Activated naive CD4-positive, alpha-beta T cell treated with anti-CD3 and anti-CD28 coated beads for 36 hours (primary cell): ENCODE results near the gene SMPD3. TPM values are rescaled to one million over a fixed set of nuclear protein-coding genes. Genes with fewer than 3 reads are reported as not detected.
A peak's percentile ranks its signal among the peaks of the same experiment; 100 is the strongest.

Experiments used
- CTCF ChIA-PET: fragments of 350-600 bp; sonication (Branson Sonifier 250); formaldehyde crosslinking; loops from one replicate; lab custom pipeline; 2021; ENCODE audit warnings: antibody characterized with exemption; lab: Charles Lee
- DNase-seq: peaks from one replicate; pipeline ENCODE4 v3.0.0-alpha.2; 2020
- H3K27ac Mint-ChIP-seq: one replicate; pipeline ENCODE4 v1.8.0; 2021; ENCODE audit warnings: mild to moderate bottlenecking, mixed read lengths
- H3K27me3 Mint-ChIP-seq: one replicate; pipeline ENCODE4 v1.8.0; 2021; ENCODE audit warnings: low read depth, mixed read lengths
- H3K36me3 Mint-ChIP-seq: one replicate; pipeline ENCODE4 v1.8.0; 2021; ENCODE audit warnings: low read depth, mixed read lengths
- H3K4me1 Mint-ChIP-seq: one replicate; pipeline ENCODE4 v1.8.0; 2021; ENCODE audit warnings: low read depth, mixed read lengths
- H3K4me3 Mint-ChIP-seq: one replicate; pipeline ENCODE4 v1.8.0; 2021; ENCODE audit warnings: mild to moderate bottlenecking, moderate library complexity, mixed read lengths
- H3K9me3 Mint-ChIP-seq: one replicate; pipeline ENCODE4 v1.8.0; 2021; ENCODE audit warnings: mixed read lengths
- intact Hi-C: fragments of 100-400 bp; cut with micrococcal nuclease; formaldehyde crosslinking; loops from one replicate; pipeline ENCODE4 v1.15.1; 2023
- total RNA-seq, 2 experiments: library from RNA; stranded (reverse); gene quantifications; one replicate each; pipeline ENCODE4 v1.2.3, GENCODE V29; 2021

The SMPD3 gene
- total RNA-seq, 2 experiments from 2014 or later, result 0.40 to 0.67 TPM

DNA sequence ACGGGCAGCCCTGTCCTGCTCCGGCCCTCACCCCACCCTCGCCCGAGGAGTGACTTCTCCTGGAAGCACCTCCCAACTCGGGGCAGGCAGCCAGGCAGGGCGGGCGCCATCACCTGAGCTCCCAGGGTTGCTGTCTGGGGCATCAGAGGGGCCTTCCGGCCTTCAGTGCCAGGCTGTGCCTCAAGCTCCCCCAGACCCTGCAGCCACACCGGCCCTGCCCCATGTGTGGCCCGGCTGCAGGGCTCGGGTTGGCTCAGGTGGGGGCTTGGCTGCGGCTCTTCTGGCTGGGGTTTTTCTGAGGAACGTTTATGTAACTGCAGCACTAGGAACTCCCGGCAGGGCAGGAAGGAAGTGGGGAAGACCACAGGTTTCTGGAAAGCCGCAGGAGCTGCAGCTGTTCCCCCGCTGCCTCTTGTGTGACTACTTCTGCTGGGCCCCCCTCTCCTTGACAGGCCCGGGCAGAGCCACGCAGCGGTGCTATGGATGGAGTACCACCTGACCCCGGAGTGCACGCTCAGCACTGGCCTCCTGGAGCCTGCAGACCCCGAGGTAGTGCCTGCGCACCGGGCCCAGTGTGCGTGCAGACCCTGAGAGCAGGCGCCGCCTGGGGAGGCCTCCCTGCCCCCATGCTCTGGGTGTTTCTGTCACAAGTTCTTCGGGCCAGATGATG, 91.9 kb downstream of the SMPD3 start:
- no peaks in the 10 kb centered on the region for H3K27me3 Mint-ChIP-seq
- peaks cover 40% of the 10 kb centered on the region for H3K36me3 Mint-ChIP-seq

DNA sequence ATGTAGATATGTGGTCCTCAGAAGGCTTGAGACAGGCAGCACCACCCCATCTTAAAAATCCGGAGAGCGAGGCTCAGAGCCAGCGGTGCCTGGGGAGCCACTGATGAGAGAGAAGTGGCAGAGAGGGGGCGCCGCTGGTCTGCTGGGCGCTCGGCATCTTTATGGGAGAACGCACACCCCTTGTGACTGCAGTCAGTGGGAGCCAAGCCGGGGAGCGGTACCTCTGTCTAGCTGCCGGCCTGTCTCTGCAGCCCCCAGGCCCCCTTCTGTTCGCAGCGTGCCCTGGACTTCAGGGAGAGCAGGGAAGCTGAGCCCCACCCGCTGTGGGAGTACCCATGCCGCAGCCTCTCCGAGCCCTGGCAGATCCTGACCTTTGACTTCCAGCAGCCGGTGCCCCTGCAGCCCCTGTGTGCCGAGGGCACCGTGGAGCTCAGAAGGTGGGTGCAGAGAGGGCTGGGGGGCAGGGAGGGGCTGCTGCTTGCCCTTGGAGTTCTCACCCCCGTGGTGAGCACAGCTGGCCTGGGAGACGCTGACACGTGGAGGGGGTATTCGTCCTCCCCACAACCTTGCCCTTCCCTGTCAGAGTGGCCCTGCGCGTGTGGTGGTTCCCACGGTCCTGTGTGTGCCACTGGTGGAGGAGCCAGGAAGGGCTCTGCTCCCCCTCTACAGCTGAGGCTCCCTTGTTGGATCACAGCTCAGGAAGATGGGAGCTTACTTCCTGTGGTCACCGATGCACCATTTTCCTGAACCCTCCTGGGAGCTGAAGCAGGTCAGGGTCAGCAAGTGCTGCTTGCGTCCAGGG, 92.7 kb downstream of the SMPD3 start:
- DNase-seq, result peak; percentile 41
- no peaks in the 10 kb centered on the region for H3K27me3 Mint-ChIP-seq
- H3K4me3 Mint-ChIP-seq, result no peak overlapping the region
- no peaks in the 10 kb centered on the region for H3K9me3 Mint-ChIP-seq
- peaks cover 42% of the 10 kb centered on the region for H3K36me3 Mint-ChIP-seq
- intact Hi-C loops, result loop anchor here (1.0 kb wide), 1 partner anchor 91 kb away; the partner anchor contains the start of gene SLC7A6
- CTCF ChIA-PET, result interaction anchor here (0.7 to 3.2 kb wide), 11 partner anchors 9 to 172 kb away, joined by 3 to 18 read pairs (median 3); partner anchors contain the start of gene SLC7A6
- H3K27ac Mint-ChIP-seq, result no peak overlapping the region
- H3K4me1 Mint-ChIP-seq, result peaks cover 28% of the 10 kb centered on the region

More for the DNA sequence above, 91.9 kb downstream of the SMPD3 start:
- Mint-ChIP-seq H3K4me1 (peaks cover 28% of the 10 kb centered on the region), H3K4me3 (no peak overlapping the region), H3K27ac (peak overlapping the region; percentile 56), H3K9me3 (no peaks in the 10 kb centered on the region)
- intact Hi-C loops, result loop anchor here (1.0 kb wide), 1 partner anchor 92 kb away; the partner anchor contains the start of gene SLC7A6
- CTCF ChIA-PET, result interaction anchor here (0.6 to 3.2 kb wide), 11 partner anchors 8 to 172 kb away, joined by 3 to 18 read pairs (median 4); partner anchors contain the start of gene SLC7A6
- peak; percentile 86 for DNase-seq

DNA sequence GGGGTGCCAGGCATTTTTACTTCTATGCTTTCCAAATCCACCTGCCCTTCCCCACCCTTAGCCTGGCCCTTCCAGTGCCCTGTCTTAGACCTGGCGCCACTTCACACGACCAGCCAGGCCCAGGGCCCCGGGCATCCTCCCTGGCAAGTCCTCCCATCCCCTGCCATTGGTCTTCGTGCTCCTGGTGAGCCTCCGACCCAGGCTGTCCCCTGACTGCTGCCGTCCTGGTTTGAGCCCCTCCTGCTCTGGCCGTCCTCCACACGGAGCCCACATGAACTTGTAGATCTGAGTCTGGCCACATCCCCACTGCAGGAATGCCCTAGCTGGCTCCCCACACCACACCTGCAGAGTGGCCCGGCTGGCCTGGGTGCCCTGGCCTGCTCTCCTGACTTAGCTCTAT, 93.5 kb downstream of the SMPD3 start:
- Mint-ChIP-seq H3K9me3 (no peaks in the 10 kb centered on the region), H3K36me3 (peaks cover 42% of the 10 kb centered on the region), H3K27me3 (no peaks in the 10 kb centered on the region), H3K4me3 (no peak overlapping the region), H3K27ac (no peak overlapping the region), H3K4me1 (peaks cover 28% of the 10 kb centered on the region)
- CTCF ChIA-PET, result interaction anchor here (0.9 to 3.2 kb wide), 6 partner anchors 8 to 155 kb away, joined by 3 to 18 read pairs (median 3); partner anchors contain the start of gene SLC7A6
- intact Hi-C loops, result no loop called here
- no peak for DNase-seq

DNA sequence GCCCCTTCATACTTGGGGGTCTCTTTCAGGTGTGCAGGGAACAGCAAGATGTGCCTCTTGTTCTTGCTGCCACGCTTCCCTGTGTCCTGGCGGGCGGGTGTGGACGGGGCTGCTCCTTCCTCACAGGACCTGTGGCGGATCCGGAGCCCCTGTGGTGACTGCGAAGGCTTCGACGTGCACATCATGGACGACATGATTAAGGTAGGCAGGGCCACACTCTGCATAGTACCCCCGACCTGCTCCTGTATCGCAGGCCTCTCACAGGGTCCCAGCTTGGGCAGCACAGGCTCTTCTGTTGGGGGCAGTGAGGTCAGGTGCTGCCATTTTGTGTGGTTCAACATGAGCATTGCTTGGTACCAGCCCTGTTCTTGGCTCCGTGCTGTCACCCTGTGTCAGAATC, 94.9 kb downstream of the SMPD3 start:
- no peak for DNase-seq
- H3K36me3 Mint-ChIP-seq, result peaks cover 53% of the 10 kb centered on the region
- H3K27me3 Mint-ChIP-seq, result no peaks in the 10 kb centered on the region
- no peak overlapping the region for H3K4me3 Mint-ChIP-seq
- peaks cover 28% of the 10 kb centered on the region for H3K4me1 Mint-ChIP-seq
- no peaks in the 10 kb centered on the region for H3K9me3 Mint-ChIP-seq
- CTCF ChIA-PET, result interaction anchor here (0.5 to 1.2 kb wide), 3 partner anchors 13 to 154 kb away, joined by 3 to 4 read pairs (median 3); no protein-coding TSS in a partner anchor
- intact Hi-C loops, result no loop called here
- H3K27ac Mint-ChIP-seq, result no peak overlapping the region

DNA sequence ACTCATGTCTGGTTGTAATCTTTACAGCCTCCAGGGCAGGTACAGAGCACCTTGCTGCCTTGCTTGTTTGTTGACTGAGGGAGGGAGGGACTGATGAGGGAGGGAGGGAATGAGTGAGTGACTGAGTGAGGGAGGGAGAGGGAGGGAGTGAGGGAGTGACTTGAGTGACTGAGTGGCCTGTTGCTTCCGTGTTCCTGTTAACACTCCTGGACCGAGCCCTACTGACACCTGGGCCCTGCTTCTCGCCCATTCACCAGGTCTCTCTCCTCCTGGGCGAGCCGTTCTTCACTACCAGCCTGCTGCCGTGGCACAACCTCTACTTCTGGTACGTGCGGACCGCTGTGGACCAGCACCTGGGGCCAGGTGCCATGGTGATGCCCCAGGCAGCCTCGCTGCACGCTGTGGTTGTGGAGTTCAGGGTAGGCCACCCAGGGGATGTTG, 96.3 kb downstream of the SMPD3 start:
- no peak for DNase-seq
- H3K4me1 Mint-ChIP-seq, result peaks cover 26% of the 10 kb centered on the region
- H3K27ac Mint-ChIP-seq, result no peak overlapping the region
- H3K4me3 Mint-ChIP-seq, result no peak overlapping the region
- intact Hi-C loops, result no loop called here
- H3K36me3 Mint-ChIP-seq, result peaks cover 49% of the 10 kb centered on the region
- H3K27me3 Mint-ChIP-seq, result no peaks in the 10 kb centered on the region
- no peaks in the 10 kb centered on the region for H3K9me3 Mint-ChIP-seq
- CTCF ChIA-PET, result interaction anchor here (1.0 to 1.2 kb wide), 3 partner anchors 15 to 88 kb away, joined by 3 to 4 read pairs (median 3); partner anchors contain the start of gene SLC7A6

DNA sequence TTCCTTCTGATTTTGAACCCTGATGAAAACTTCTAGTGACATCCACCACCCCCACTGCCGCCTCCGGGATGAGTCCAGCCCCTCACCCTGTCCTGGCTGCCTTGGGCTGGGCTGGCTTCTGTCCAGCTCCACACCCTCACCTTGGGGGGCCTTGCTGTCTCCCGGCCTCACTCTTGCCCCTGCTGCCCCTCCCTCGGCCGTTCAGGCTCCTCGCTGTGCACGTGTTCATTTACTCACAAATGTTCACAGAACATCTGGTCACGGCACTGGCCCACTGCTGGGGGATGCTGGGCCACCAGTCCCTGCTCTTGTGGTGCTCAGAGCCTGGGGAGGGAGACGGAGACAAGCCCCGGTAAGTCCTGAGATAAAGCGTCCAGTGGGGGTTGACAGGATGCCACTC, 96.8 kb downstream of the SMPD3 start:
- intact Hi-C loops, result no loop called here
- peaks cover 50% of the 10 kb centered on the region for H3K36me3 Mint-ChIP-seq
- CTCF ChIA-PET, result interaction anchor here (1.2 kb wide), 1 partner anchor 87 kb away, joined by 4 read pairs; the partner anchor contains the start of gene SLC7A6
- H3K4me3 Mint-ChIP-seq, result no peak overlapping the region
- no peak overlapping the region for H3K27ac Mint-ChIP-seq
- DNase-seq, result no peak
- H3K27me3 Mint-ChIP-seq, result no peaks in the 10 kb centered on the region
- H3K4me1 Mint-ChIP-seq, result peaks cover 20% of the 10 kb centered on the region
- H3K9me3 Mint-ChIP-seq, result no peaks in the 10 kb centered on the region

DNA sequence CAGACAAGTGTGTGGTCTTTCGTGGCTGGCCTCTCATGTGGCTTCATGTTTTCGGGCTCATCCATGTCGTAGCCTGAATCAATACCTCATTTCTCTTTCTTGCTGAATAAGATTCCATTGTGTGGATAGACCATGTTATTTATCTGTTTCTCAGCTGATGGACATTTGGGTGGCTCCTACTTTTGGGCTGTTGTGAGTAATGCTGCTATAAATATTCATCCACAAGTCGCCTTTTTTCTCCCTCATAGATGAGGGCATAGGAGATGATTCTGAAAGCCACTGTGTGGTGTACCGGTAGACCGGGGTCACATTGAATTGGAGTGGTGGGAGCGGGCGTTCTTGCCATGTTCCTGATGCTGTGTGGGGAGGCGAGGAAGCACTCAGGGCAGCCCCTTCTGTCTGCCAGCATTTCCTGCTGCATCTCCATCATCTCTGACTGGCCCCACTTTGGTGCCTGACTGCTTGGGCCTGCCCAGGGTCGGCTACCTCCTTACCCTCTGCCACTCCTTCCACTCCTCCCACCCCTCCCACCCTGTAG, 97.4 kb downstream of the SMPD3 start:
- Mint-ChIP-seq H3K36me3 (peaks cover 47% of the 10 kb centered on the region), H3K4me1 (peaks cover 15% of the 10 kb centered on the region), H3K27me3 (no peaks in the 10 kb centered on the region), H3K27ac (no peak overlapping the region), H3K9me3 (no peaks in the 10 kb centered on the region), H3K4me3 (no peak overlapping the region)
- CTCF ChIA-PET, result interaction anchor here (1.2 kb wide), 1 partner anchor 87 kb away, joined by 4 read pairs; the partner anchor contains the start of gene SLC7A6
- intact Hi-C loops, result no loop called here
- no peak for DNase-seq

DNA sequence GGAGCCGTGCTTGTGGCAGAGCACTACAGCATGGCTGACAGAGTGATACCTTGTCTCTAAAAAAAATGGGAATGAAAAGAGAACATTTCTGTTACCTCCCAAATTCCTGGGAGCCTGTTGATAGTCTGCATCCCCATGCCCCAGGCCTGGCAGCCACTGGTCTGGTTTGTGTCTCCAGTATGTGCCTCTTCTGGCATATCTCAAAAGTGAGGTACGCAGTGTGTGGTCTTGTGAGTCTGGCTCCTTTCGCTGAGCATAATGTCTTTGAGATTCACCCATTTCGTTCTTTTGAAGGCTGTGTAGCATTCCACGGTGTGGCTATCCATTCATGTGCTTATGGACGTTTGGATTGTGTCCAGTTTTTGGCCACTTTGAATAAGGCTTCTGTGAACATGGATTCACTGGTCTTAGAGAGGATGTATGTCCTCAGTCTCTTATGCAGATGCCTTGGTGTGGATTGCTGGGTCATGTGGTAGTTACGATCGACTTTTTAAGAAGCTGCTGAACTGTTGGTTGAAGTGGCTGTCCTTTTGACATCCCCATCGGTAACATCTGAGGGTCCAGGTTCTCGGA, 98.4 kb downstream of the SMPD3 start:
- Mint-ChIP-seq H3K4me3 (no peak overlapping the region), H3K27ac (no peak overlapping the region), H3K4me1 (peaks cover 5% of the 10 kb centered on the region), H3K36me3 (peaks cover 40% of the 10 kb centered on the region), H3K9me3 (no peaks in the 10 kb centered on the region), H3K27me3 (no peaks in the 10 kb centered on the region)
- CTCF ChIA-PET, result interaction anchor here (0.6 kb wide), 1 partner anchor 1810 kb away, joined by 4 read pairs; no protein-coding TSS in a partner anchor
- no peak for DNase-seq
- intact Hi-C loops, result no loop called here

DNA sequence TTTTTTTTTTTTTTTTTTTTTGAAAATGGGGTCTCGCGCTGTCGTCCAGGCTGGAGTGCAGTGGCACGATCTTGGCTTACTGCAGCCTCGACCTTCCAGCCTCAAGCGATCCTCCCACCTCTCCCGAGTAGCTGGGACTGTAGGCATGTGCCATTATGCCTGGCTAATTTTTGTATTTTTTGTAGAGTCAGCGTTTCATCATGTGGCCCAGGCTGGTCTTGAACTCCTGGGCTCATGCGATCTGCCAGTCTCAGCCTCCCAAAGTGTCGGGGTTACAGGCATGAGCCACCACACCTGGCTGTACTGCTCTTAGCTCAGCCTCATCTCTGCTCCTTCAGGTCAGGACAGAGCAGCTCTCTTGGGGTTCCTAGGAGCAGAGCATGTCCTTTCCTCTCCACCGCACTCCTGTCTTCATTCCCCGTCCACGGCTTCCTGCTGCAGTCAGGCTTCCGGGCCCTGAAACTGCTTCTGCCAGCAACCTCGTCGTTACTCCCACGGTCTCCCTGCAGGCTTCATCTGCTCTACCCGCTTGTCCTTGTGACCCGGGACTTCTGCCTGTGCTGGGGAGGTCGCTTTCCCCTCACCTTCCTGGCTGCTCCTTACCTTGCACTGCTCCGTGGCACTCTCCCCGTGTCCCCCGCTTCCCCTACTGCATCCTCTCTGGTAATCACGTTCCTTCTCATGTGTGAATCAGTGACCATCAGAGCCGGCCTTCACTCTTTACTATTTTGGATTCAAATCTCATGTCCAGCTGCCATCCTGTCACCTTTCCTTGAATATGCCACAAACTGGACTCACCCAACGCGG, 99.5 kb downstream of the SMPD3 start:
- H3K9me3 Mint-ChIP-seq, result no peaks in the 10 kb centered on the region
- intact Hi-C loops, result no loop called here
- DNase-seq, result no peak
- no peaks in the 10 kb centered on the region for H3K4me1 Mint-ChIP-seq
- no peak overlapping the region for H3K4me3 Mint-ChIP-seq
- H3K27me3 Mint-ChIP-seq, result no peaks in the 10 kb centered on the region
- peaks cover 37% of the 10 kb centered on the region for H3K36me3 Mint-ChIP-seq
- H3K27ac Mint-ChIP-seq, result no peak overlapping the region
- CTCF ChIA-PET, result interaction anchor here (1.0 kb wide), 1 partner anchor 18 kb away, joined by 3 read pairs; no protein-coding TSS in a partner anchor

DNA sequence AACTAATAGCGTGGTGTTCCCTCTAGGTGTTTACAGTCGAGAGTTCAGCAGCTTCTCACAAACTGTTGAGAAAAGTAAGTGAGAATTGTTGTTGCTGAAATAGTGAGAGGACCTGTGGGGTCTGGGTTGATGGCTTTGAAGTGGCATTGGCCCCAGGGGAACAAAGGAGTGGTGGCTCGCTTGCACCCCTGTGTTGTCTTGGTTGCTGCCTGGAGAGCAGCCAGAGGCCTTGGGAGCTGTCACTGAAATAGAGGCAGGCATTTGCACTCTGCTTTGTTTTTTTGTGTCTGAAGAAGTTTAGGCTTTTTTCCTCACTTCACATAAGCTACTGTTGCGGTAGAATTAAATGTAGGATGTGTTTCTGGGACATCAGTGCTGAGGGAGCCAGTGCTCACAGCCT, 100.7 kb downstream of the SMPD3 start:
- intact Hi-C loops, result no loop called here
- H3K4me3 Mint-ChIP-seq, result no peak overlapping the region
- CTCF ChIA-PET, result no interaction called here

DNA sequence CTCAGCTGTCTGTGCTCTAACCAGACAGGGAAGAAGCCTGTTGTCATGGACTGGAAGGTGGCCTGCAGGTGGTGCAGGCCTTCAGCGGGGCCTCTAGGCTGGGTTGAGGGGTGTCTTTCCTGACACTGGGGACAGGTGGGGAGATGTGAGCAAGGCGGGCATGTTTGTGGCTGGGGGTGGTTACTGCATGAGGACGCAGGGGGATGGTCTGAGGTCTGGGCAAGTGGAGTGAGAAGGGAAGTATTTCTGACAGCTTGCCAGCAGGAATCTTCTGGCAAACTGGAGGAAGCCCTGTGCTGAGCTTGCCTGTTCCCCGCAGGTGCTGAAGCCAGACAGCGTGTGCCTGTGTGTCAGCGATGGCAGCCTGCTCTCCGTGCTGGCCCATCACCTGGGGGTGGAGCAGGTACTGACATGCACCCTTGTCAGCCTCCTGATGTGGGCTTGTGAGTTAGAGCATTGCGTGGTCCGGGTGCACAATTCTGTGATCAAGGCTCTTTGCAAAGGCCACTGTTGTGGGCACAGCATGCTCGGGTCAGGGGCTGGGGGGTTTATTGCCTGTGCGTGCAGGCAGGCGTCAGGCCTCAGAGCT, 101.3 kb downstream of the SMPD3 start:
- Mint-ChIP-seq H3K27ac (no peak overlapping the region), H3K4me1 (peaks cover 1% of the 10 kb centered on the region), H3K27me3 (no peaks in the 10 kb centered on the region), H3K4me3 (no peak overlapping the region), H3K36me3 (peaks cover 38% of the 10 kb centered on the region), H3K9me3 (no peaks in the 10 kb centered on the region)
- CTCF ChIA-PET, result no interaction called here
- DNase-seq, result no peak
- intact Hi-C loops, result no loop called here

More for the DNA sequence above, 100.7 kb downstream of the SMPD3 start:
- H3K4me1 Mint-ChIP-seq, result peaks cover 1% of the 10 kb centered on the region
- H3K9me3 Mint-ChIP-seq, result no peaks in the 10 kb centered on the region
- H3K27ac Mint-ChIP-seq, result no peak overlapping the region
- no peak for DNase-seq
- H3K36me3 Mint-ChIP-seq, result peaks cover 35% of the 10 kb centered on the region
- H3K27me3 Mint-ChIP-seq, result no peaks in the 10 kb centered on the region
